GM12891 (cell line): ENCODE measurements around the gene KSR1.

ENCODE experiments used
- POLR2A ChIP-seq: IDR thresholded peaks from 2 replicates; pipeline ENCODE4 v1.6.1; 2011; ENCODE audit warnings: low read depth, low read length, control low read depth
- POLR2AphosphoS5 ChIP-seq: IDR thresholded peaks from 2 replicates; pipeline ENCODE4 v1.6.1; 2011; ENCODE audit warnings: low read depth, low read length, control low read depth
- POU2F2 ChIP-seq: IDR thresholded peaks from 2 replicates; pipeline ENCODE4 v1.6.1; 2011; ENCODE audit warnings: low read depth, mild to moderate bottlenecking, control low read depth, low read length, moderate library complexity
- TAF1 ChIP-seq: IDR thresholded peaks from 2 replicates; pipeline ENCODE4 v1.6.1; 2011; ENCODE audit warnings: low read depth, low read length, control low read depth

DNA sequence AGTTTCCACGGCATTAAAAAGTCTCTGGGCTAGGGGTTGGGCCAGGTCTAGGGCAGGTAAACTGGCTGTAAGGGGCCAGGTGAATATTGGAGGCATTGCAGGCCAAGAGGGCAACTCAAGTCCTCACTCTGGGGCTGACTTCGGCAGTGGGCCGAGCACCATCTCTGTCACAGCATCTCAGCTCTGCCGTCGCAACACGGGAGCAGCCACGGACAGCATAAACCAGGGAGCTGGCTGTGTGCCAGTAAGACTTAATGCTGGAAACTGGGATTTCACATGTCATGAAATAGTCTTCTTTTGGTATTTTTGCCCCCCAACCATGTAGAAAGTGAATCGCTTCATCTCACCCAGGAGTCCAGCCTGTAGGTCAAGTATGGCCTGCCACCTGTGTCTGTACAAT, 162.2 kb downstream of the KSR1 start:
- TF ChIP-seq POLR2A = no peak
- TF ChIP-seq POLR2AphosphoS5 = no peak
- TF ChIP-seq TAF1 = no peak
- no peak for TF ChIP-seq POU2F2
